GM23248 (cell line): Measurements from ENCODE around the gene NANOG. TPM values are rescaled to one million over a fixed set of nuclear protein-coding genes. Genes with fewer than 3 reads are reported as not detected.
"Not testable (repeated sequence)": the region's sequence is repeated elsewhere in the genome, so short reads cannot be mapped to it uniquely, and the experiment has no call there.

Source experiments
- DNase-seq: peaks from one replicate; pipeline ENCODE4 v3.0.0-alpha.2; 2015
- H2AFZ ChIP-seq: fragments of 200-600 bp; sonication (generic); 2 replicates; pipeline ENCODE4 v1.6.1; 2016; ENCODE audit warnings: antibody characterized with exemption
- H3F3A ChIP-seq: fragments of 200-600 bp; sonication (generic); 2 replicates; pipeline ENCODE4 v1.6.1; 2016; ENCODE audit warnings: mild to moderate bottlenecking, antibody characterized with exemption, mixed run types; ENCODE audit not compliant: insufficient read depth
- H3K27ac ChIP-seq: fragments of 200-600 bp; sonication (generic); 2 replicates; pipeline ENCODE4 v1.5.1; 2016; ENCODE audit warnings: mild to moderate bottlenecking
- H3K27me3 ChIP-seq: fragments of 200-600 bp; sonication (generic); replicated peaks from 2 replicates; pipeline ENCODE4 v1.6.1; 2016; ENCODE audit warnings: mild to moderate bottlenecking; ENCODE audit not compliant: insufficient read depth
- H3K36me3 ChIP-seq: fragments of 200-600 bp; sonication (generic); 2 replicates; pipeline ENCODE4 v1.6.1; 2016; ENCODE audit warnings: low read depth, mild to moderate bottlenecking
- H3K4me1 ChIP-seq: fragments of 200-600 bp; sonication (generic); 2 replicates; pipeline ENCODE4 v1.6.1; 2016; ENCODE audit warnings: mild to moderate bottlenecking; ENCODE audit not compliant: insufficient read depth
- H3K4me2 ChIP-seq: fragments of 200-600 bp; sonication (generic); one replicate; pipeline ENCODE4 v1.6.1; 2016; ENCODE audit warnings: mild to moderate bottlenecking; ENCODE audit not compliant: unreplicated experiment
- H3K4me3 ChIP-seq: fragments of 200-600 bp; sonication (generic); 2 replicates; pipeline ENCODE4 v1.5.1; 2016; ENCODE audit warnings: mild to moderate bottlenecking
- H3K79me2 ChIP-seq: fragments of 200-600 bp; sonication (generic); 2 replicates; pipeline ENCODE4 v1.6.1; 2016; ENCODE audit warnings: mild to moderate bottlenecking; ENCODE audit not compliant: insufficient read depth
- H3K9ac ChIP-seq: fragments of 200-600 bp; sonication (generic); 2 replicates; pipeline ENCODE4 v1.6.1; 2016; ENCODE audit warnings: mild to moderate bottlenecking
- H3K9me2 ChIP-seq: fragments of 200-600 bp; sonication (generic); 2 replicates; pipeline ENCODE4 v1.6.1; 2016; ENCODE audit warnings: mixed run types, mild to moderate bottlenecking, moderate library complexity; ENCODE audit not compliant: insufficient read depth
- H3K9me3 ChIP-seq: fragments of 200-600 bp; sonication (generic); one replicate; pipeline ENCODE4 v1.6.1; 2017; ENCODE audit warnings: low read depth
- H4K20me1 ChIP-seq: fragments of 200-600 bp; sonication (generic); 2 replicates; pipeline ENCODE4 v1.6.0; 2016; ENCODE audit not compliant: insufficient read depth
- EZH2 ChIP-seq: fragments of 200-600 bp; sonication (generic); IDR thresholded peaks from 2 replicates; pipeline ENCODE4 v1.6.1; 2018; ENCODE audit warnings: antibody characterized with exemption, mild to moderate bottlenecking; ENCODE audit not compliant: insufficient read depth, poor library complexity, severe bottlenecking
- EZH2phosphoT487 ChIP-seq: fragments of 200-600 bp; sonication (generic); IDR thresholded peaks from 2 replicates; pipeline ENCODE4 v1.6.1; 2018; ENCODE audit warnings: antibody characterized with exemption, moderate library complexity, mild to moderate bottlenecking, low read depth; ENCODE audit not compliant: insufficient read depth
- WGBS, 2 experiments: methylation state at CpG; one replicate each; pipeline ENCODE4 v1.1.6; 2015 to 2017; ENCODE audit warnings: low lambda C conversion rate in 2 of 2, low coverage in 1 of 2; ENCODE audit errors: missing lambda C conversion rate in 2 of 2; 5-methylcytosine and 5-hydroxymethylcytosine counted together
- in situ Hi-C: fragments of 300-500 bp; cut with MboI; formaldehyde crosslinking; loops from 2 replicates; pipeline ENCODE4 v1.15.0; 2020
- polyA plus RNA-seq: library from polyadenylated mRNA; unstranded; fragments of >200 nt; fragmentation: Nextera tagmentation; extraction: Ambion mirVana; gene quantifications from 2 replicates; pipeline ENCODE4 v1.2.1, GENCODE V29; 2016
- total RNA-seq: library from RNA; depleted of rRNA; stranded (reverse); fragments of >200 nt; shearing (Covaris generic); gene quantifications from 2 replicates; pipeline ENCODE4 v1.2.3, GENCODE V29; 2014

NANOG gene
- total and polyA plus RNA-seq, 2 experiments from 2014 or later: 0.13 TPM; not detected in 1

GRCh38 chr12:7797698-7798398 is 8.6 kb downstream of the NANOG start:
- WGBS, 2 experiments: 53 to 57% methylated on average over 12 of the region's 12 CpGs

DNA sequence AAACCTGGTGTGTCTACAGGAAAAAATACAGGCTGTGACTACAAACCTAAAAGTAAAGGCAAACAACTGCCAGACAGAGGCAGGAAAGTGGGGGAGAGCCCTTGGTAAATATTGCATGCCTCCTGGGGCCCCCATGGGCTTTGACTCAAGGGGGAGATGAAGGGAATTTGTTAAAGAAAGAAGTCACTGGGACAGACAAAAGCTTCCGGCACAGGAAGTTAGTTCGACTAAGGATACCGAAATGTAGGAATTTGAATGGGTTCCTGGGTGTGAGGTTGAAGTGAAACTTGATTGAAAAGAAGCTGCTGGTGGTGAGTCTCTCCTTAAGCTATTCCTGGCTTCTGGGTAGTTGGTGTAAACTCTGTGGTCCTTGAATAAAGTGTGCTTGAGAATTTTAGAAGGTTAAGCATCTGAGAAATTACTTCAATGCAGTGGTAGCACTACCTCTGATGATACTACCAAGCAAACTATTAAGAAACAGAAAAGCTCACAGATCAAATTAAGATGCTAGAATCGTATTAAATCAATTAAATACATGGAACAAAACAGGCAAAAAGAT is 9.6 kb downstream of the NANOG start:
- H3K9me3 ChIP-seq, H3K27me3 ChIP-seq, H3K4me3 ChIP-seq, H3K4me1 ChIP-seq, H3K4me2 ChIP-seq, H2AFZ ChIP-seq, DNase-seq, H3K79me2 ChIP-seq, H3K36me3 ChIP-seq, H3K27ac ChIP-seq, H3K9me2 ChIP-seq, in situ Hi-C loops, H3K9ac ChIP-seq, H3F3A ChIP-seq, H4K20me1 ChIP-seq: not testable (repeated sequence)
- WGBS, 2 experiments: 18 to 20% methylated on average over 1 of the region's 4 CpGs

More at GRCh38 chr12:7797698-7798398, 8.6 kb downstream of the NANOG start:
- Histone ChIP-seq H3K27ac (no peak overlapping the region), H3K4me2 (no peak overlapping the region), H3K9me3 (no peaks in the 10 kb centered on the region), H4K20me1 (no peaks in the 10 kb centered on the region), H3K79me2 (no peaks in the 10 kb centered on the region), H3K9ac (no peak overlapping the region), H2AFZ (0 out of 2 replicates have a peak overlapping the region, but pooled peaks have one; percentile 27), H3F3A (no peaks in the 10 kb centered on the region), H3K9me2 (no peaks in the 10 kb centered on the region), H3K36me3 (no peaks in the 10 kb centered on the region), H3K4me3 (no peak overlapping the region), H3K4me1 (no peaks in the 10 kb centered on the region), H3K27me3 (no peaks in the 10 kb centered on the region; the same call in 1 of the 2 replicates)
- DNase-seq: peak; percentile 46
- in situ Hi-C loops: no loop called here
- TF ChIP-seq EZH2phosphoT487 (no peak), EZH2 (no peak)

DNA sequence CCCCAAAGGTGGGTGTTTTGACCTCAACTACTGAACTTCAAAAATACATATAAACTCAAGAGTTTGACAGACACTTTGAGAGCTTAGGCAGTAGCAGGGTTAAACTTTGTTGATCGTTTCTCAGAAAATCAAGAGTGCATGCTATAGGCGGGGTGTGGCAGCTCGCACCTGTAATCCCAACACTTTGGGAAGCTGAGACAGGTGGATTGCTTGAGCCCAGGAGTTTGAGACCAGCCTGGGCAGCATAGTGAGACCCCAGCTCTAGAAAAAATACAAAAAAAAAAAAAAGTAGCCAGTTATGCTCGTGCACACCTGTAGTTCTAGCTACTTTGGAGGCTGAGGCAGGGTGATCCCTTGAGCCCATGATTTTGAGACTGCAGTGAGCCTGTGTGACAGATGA is 12.3 kb downstream of the NANOG start:
- WGBS, 2 experiments: 48 to 51% methylated on average over 4 of the region's 4 CpGs
- no peak for TF ChIP-seq EZH2phosphoT487
- in situ Hi-C loops: loop anchor here (5.0 kb wide), 1 partner anchor 119 kb away; no protein-coding TSS in a partner anchor
- H3K36me3 ChIP-seq: no peaks in the 10 kb centered on the region
- no peak for DNase-seq
- H3K4me2 ChIP-seq: no peak overlapping the region
- H3K27ac ChIP-seq: no peak overlapping the region
- H4K20me1 ChIP-seq: no peaks in the 10 kb centered on the region
- H3K4me3 ChIP-seq: no peak overlapping the region
- H3K4me1 ChIP-seq: peaks cover 13% of the 10 kb centered on the region; the same call in 1 of the 2 replicates
- no peaks in the 10 kb centered on the region for H3K79me2 ChIP-seq
- H2AFZ ChIP-seq: no peak overlapping the region
- H3F3A ChIP-seq: no peaks in the 10 kb centered on the region
- no peaks in the 10 kb centered on the region for H3K9me3 ChIP-seq
- no peak overlapping the region for H3K9ac ChIP-seq
- no peaks in the 10 kb centered on the region for H3K27me3 ChIP-seq
- no peaks in the 10 kb centered on the region for H3K9me2 ChIP-seq

- H3F3A ChIP-seq, H3K9me3 ChIP-seq, H3K9me2 ChIP-seq, H4K20me1 ChIP-seq, in situ Hi-C loops, DNase-seq, H3K27me3 ChIP-seq, H3K9ac ChIP-seq, H3K27ac ChIP-seq, H2AFZ ChIP-seq, H3K4me2 ChIP-seq, H3K36me3 ChIP-seq, H3K4me3 ChIP-seq, H3K79me2 ChIP-seq: not testable (repeated sequence)
- H3K4me1 ChIP-seq: peaks cover 16% of the 10 kb centered on the region; the same call in 1 of the 2 replicates
- WGBS, 2 experiments: 44 to 45% methylated on average over 6 of the region's 6 CpGs
These were observed 17.1 kb downstream of the NANOG start for GRCh38 chr12:7806319-7806718.
